ENCODE results near the gene PLEKHH3.

The PLEKHH3 gene

DNA sequence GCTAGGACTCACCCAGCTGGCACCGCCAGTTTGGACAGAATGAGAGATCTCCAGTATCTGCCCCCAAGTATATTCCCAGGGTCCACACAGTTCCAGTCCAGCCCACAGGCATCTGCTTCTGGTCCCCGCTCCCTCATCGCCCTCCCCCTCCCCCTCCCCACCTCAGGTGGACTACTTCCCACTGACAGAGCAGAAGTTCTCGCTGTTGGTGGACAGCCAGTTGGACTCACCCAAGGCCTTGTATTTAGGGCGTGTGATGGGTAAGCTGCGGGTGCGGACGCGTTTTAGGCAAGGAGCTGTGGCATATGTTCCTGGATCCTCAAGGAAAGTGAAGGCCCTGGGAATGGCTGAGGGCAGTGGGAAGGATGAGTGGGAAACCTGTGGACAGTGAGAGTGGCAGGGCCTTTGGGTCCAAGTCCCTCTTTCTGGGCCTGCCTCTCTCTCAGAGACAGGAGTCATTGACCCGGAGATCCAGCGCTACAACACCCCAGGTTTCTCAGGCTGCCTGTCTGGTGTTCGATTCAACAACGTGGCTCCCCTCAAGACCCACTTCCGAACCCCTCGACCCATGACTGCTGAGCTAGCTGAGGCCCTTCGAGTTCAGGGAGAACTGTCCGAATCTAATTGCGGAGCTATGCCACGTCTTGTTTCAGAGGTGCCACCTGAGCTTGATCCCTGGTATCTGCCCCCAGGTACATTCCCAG is 20.5 kb upstream of the PLEKHH3 start:
- Mint-ChIP-seq H3K27me3 (no peaks in the 10 kb centered on the region), H3K36me3 (peaks cover 6% of the 10 kb centered on the region), H3K27ac (no peak overlapping the region), H3K9me3 (no peaks in the 10 kb centered on the region), H3K4me3 (no peak overlapping the region), H3K4me1 (no peaks in the 10 kb centered on the region)
- CTCF ChIA-PET = interaction anchor here (1.2 kb wide), 1 partner anchor 66 kb away, joined by 3 read pairs; no protein-coding TSS in a partner anchor
- DNase-seq = no peak

- no peaks in the 10 kb centered on the region for H3K9me3 Mint-ChIP-seq
- no peaks in the 10 kb centered on the region for H3K4me1 Mint-ChIP-seq
- H3K4me3 Mint-ChIP-seq = no peak overlapping the region
- peaks cover 11% of the 10 kb centered on the region for H3K27me3 Mint-ChIP-seq
- CTCF ChIA-PET = interaction anchor here (0.6 kb wide), 1 partner anchor 18 kb away, joined by 3 read pairs; no protein-coding TSS in a partner anchor
- peaks cover 2% of the 10 kb centered on the region for H3K36me3 Mint-ChIP-seq
- H3K27ac Mint-ChIP-seq = no peak overlapping the region
- no peak for DNase-seq
These were observed 18.7 kb upstream of the PLEKHH3 start for GRCh38 chr17:42695500-42695899.

GRCh38 chr17:42694524-42694923 is 17.7 kb upstream of the PLEKHH3 start:
- no peak for DNase-seq
- no peaks in the 10 kb centered on the region for H3K36me3 Mint-ChIP-seq
- H3K27me3 Mint-ChIP-seq = peaks cover 11% of the 10 kb centered on the region
- CTCF ChIA-PET = interaction anchor here (0.7 kb wide), 1 partner anchor 472 kb away, joined by 4 read pairs; no protein-coding TSS in a partner anchor
- no peak overlapping the region for H3K4me3 Mint-ChIP-seq
- H3K27ac Mint-ChIP-seq = no peak overlapping the region
- H3K9me3 Mint-ChIP-seq = no peaks in the 10 kb centered on the region
- H3K4me1 Mint-ChIP-seq = no peaks in the 10 kb centered on the region

- Mint-ChIP-seq H3K4me1 (no peaks in the 10 kb centered on the region), H3K27ac (no peak overlapping the region), H3K36me3 (no peaks in the 10 kb centered on the region), H3K27me3 (peaks cover 20% of the 10 kb centered on the region), H3K9me3 (no peaks in the 10 kb centered on the region), H3K4me3 (no peak overlapping the region)
- no peak for DNase-seq
- CTCF ChIA-PET = no interaction called here
These were observed 15.7 kb upstream of the PLEKHH3 start for GRCh38 chr17:42692489-42692888.

GRCh38 chr17:42691021-42691545 is 14.3 kb upstream of the PLEKHH3 start:
- no peak overlapping the region for H3K27ac Mint-ChIP-seq
- no peaks in the 10 kb centered on the region for H3K36me3 Mint-ChIP-seq
- no peaks in the 10 kb centered on the region for H3K9me3 Mint-ChIP-seq
- H3K4me1 Mint-ChIP-seq = no peaks in the 10 kb centered on the region
- CTCF ChIA-PET = interaction anchor here (0.7 kb wide), 1 partner anchor 113 kb away, joined by 3 read pairs; no protein-coding TSS in a partner anchor
- no peak for DNase-seq
- H3K4me3 Mint-ChIP-seq = no peak overlapping the region
- peaks cover 33% of the 10 kb centered on the region for H3K27me3 Mint-ChIP-seq

GRCh38 chr17:42690596-42690995 is 13.8 kb upstream of the PLEKHH3 start:
- H3K27ac Mint-ChIP-seq = no peak overlapping the region

GRCh38 chr17:42687707-42688320 is 11.0 kb upstream of the PLEKHH3 start:
- H3K9me3 Mint-ChIP-seq = no peaks in the 10 kb centered on the region
- peaks cover 65% of the 10 kb centered on the region for H3K27me3 Mint-ChIP-seq
- DNase-seq = no peak
- H3K4me3 Mint-ChIP-seq = no peak overlapping the region
- peaks cover 11% of the 10 kb centered on the region for H3K4me1 Mint-ChIP-seq
- H3K36me3 Mint-ChIP-seq = no peaks in the 10 kb centered on the region
- CTCF ChIA-PET = no interaction called here
- H3K27ac Mint-ChIP-seq = no peak overlapping the region

More at GRCh38 chr17:42690596-42690995, 13.8 kb upstream of the PLEKHH3 start:
- CTCF ChIA-PET = interaction anchor here (0.7 kb wide), 1 partner anchor 112 kb away, joined by 3 read pairs; no protein-coding TSS in a partner anchor
- Mint-ChIP-seq H3K36me3 (no peaks in the 10 kb centered on the region), H3K4me1 (no peaks in the 10 kb centered on the region), H3K9me3 (no peaks in the 10 kb centered on the region), H3K27me3 (peaks cover 38% of the 10 kb centered on the region), H3K4me3 (no peak overlapping the region)
- DNase-seq = no peak

DNA sequence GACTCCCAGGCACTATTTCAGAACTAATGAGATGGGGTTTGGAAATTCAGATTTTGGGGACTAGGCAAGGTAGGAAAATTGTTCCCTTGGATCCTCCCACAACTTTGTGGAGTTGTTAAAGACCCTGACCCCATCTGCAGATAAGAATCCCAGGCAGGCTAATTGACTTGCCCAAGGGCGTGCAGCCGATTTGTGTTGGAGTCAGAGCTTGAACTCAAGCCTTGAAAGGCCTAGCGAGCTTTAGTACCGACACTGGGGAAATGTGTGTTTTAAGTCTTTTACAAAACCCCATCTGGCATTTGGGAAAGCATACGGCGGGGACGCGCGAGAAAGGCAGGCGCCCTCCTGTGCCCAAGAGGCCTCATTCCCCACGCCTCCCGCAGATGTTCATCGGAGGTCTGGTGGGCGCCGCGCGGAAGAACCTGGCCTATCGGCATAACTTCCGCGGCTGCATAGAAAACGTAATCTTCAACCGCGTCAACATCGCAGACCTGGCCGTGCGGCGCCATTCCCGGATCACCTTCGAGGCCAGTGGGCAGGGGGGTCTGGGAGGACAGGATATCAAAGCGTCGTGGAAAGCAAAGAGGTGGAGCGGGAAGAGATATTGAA is 9.8 kb upstream of the PLEKHH3 start:
- CTCF ChIA-PET = no interaction called here
- Mint-ChIP-seq H3K27me3 (peaks cover 75% of the 10 kb centered on the region), H3K9me3 (no peaks in the 10 kb centered on the region), H3K4me1 (peaks cover 22% of the 10 kb centered on the region), H3K27ac (no peak overlapping the region), H3K36me3 (no peaks in the 10 kb centered on the region), H3K4me3 (no peak overlapping the region)
- no peak for DNase-seq

GRCh38 chr17:42685831-42686230 is 9.0 kb upstream of the PLEKHH3 start:
- Mint-ChIP-seq H3K27ac (no peak overlapping the region), H3K27me3 (peaks cover 76% of the 10 kb centered on the region), H3K9me3 (no peaks in the 10 kb centered on the region), H3K4me1 (peaks cover 29% of the 10 kb centered on the region), H3K36me3 (peaks cover 3% of the 10 kb centered on the region), H3K4me3 (no peak overlapping the region)
- DNase-seq = no peak
- CTCF ChIA-PET = interaction anchor here (1.5 kb wide), 1 partner anchor 108 kb away, joined by 5 read pairs; the partner anchor contains the start of gene PSMC3IP

DNA sequence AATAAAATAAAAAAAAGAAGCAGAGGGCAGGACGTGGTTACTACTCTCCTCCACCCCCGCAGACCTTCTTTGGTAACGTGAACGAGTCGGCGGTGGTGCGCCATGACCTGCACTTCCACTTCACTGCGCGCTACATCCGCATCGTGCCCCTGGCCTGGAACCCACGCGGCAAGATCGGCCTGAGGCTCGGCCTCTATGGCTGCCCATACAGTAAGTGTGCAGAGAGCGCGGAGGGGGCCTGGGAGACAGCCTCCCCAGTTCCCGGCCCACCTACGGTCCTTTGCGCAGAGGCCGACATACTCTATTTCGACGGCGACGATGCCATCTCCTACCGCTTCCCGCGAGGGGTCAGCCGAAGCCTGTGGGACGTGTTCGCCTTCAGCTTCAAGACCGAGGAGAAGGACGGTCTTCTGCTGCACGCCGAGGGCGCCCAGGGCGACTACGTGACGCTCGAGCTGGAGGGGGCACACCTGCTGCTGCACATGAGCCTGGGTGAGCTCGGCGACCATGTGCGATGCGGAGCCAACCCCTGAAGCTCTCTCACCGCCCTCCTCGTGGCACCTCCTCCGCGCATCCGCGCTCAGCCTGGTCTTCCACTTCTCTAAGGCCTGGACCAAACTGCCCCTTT is 8.2 kb upstream of the PLEKHH3 start:
- Mint-ChIP-seq H3K4me3 (no peak overlapping the region), H3K4me1 (peaks cover 35% of the 10 kb centered on the region), H3K27me3 (peaks cover 79% of the 10 kb centered on the region), H3K36me3 (peaks cover 3% of the 10 kb centered on the region), H3K27ac (no peak overlapping the region), H3K9me3 (no peaks in the 10 kb centered on the region)
- DNase-seq = no peak
- CTCF ChIA-PET = interaction anchor here (1.5 kb wide), 1 partner anchor 107 kb away, joined by 5 read pairs; the partner anchor contains the start of gene PSMC3IP

DNA sequence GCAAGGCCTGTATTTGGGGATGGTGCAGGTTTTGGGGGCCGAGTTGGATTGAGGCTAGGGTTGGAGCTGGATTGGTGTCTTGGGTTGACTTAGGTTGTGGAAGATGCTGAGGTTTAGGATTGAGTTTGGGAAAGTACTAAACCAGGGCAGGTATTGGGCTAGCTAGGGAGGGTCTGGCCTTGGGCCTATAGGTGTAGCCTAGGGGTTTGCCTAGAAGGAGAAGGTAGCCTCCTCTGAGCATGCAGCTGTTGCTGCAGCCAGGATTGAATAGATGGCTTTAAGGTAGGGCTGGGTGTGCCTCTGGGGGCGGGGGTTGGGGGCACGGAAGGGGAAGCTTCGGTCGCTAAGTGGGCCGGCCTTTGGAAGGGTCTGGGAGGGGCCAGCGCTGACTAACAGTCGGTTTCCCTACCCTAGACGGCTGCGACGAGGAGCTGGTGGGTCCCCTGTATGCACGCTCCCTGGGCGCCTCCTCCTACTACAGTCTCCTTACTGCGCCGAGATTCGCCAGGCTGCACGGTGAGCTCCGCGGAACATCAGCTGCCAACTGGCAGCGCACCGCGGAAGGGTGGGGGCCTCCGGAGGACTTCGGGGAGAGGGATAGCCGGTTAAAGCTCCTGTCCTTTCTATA is 6.7 kb upstream of the PLEKHH3 start:
- H3K4me1 Mint-ChIP-seq = peaks cover 48% of the 10 kb centered on the region
- peaks cover 86% of the 10 kb centered on the region for H3K27me3 Mint-ChIP-seq
- no peak overlapping the region for H3K27ac Mint-ChIP-seq
- DNase-seq = peak; percentile 32
- peaks cover 3% of the 10 kb centered on the region for H3K36me3 Mint-ChIP-seq
- no peaks in the 10 kb centered on the region for H3K9me3 Mint-ChIP-seq
- peak overlapping the region; percentile 22 for H3K4me3 Mint-ChIP-seq
- CTCF ChIA-PET = interaction anchor here (0.6 to 2.3 kb wide), 4 partner anchors 12 to 105 kb away, joined by 3 to 11 read pairs (median 4); partner anchors contain the start of gene PSMC3IP

DNA sequence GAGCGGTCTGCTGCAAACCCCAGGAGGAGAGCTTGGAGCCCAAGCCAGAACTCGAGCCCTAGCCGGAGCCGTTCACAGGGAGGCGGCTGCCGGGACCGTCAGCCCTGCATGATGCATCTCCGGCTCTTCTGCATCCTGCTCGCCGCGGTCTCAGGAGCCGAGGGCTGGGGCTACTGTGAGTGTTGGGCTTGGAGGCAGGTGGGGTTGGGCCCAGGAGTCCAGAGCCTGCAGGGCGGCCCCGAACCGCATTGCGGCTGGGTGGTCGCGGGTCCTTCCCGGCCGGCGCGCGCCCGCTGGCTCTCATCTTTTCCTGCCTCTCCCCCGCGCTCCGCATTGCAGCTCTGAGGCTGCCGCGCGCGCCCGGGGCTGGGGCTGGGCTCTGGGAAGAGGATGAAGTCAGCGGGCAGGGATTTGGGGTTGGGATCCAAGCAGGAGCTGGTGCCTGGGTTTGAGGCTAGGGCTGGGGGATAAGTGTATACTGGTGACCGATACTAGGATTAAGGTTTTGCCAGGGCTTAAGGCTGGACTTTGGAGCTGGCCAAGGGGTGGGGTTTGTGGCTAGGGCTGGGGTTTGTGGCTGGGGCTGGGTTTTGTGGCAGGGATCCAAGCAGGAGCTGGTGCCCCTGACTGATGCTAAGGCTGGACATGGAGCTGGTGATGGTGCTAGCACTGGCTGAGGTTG is 6.1 kb upstream of the PLEKHH3 start:
- Mint-ChIP-seq H3K36me3 (peaks cover 3% of the 10 kb centered on the region), H3K4me3 (peak overlapping the region; percentile 64), H3K4me1 (peaks cover 52% of the 10 kb centered on the region), H3K9me3 (no peaks in the 10 kb centered on the region), H3K27ac (no peak overlapping the region), H3K27me3 (peaks cover 81% of the 10 kb centered on the region)
- CTCF ChIA-PET = interaction anchor here (0.6 to 2.3 kb wide), 4 partner anchors 11 to 105 kb away, joined by 3 to 11 read pairs (median 4); partner anchors contain the start of gene PSMC3IP
- peak; percentile 55 for DNase-seq

Data from activated naive CD4-positive, alpha-beta T cell treated with anti-CD3 and anti-CD28 coated beads, Interleukin-2, amount 10 ng/mL, durations not matched to agents 7 days and 5 days (primary cell).